ENCODE data around the gene NIFK. TPM values are rescaled to one million over a fixed set of nuclear protein-coding genes. Genes with fewer than 3 reads are reported as not detected.

The NIFK gene
- total RNA-seq, 1 donor = 42.7 TPM

DNA sequence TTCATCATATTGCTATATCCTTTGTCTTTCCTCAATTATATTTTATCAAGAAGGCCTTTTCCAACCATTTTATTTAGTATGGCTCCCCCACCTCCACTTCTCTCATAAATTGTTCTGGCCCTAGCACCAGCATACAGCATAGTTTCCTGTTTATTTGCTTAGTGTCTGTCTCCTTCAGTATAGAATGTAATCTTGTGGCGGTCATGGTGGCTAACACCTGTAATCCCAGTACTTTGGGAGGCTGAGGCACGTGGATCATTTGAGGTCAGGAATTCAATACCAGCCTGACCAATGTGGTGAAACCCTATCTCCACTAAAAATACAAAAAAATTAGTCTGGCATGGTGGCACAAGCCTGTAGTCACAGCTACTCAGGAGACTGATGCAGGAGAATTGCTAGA is 47.9 kb downstream of the NIFK start:
- no peak overlapping the region for H2AFZ ChIP-seq (ENCODE audit: low read length)
- H4K20me1 ChIP-seq (ENCODE audit: insufficient read depth, low read length) = no peaks in the 10 kb centered on the region
- H3K27ac ChIP-seq (ENCODE audit: low read depth, low read length) = no peak overlapping the region
- TF ChIP-seq CTCF (IDR thresholded peaks at IDR 0.05; ENCODE audit: extremely low read depth, low read depth, low read length) = no peak
- no peaks in the 10 kb centered on the region for H3K27me3 ChIP-seq (ENCODE audit: insufficient read depth, low read length)
- no peaks in the 10 kb centered on the region for H3K79me2 ChIP-seq (ENCODE audit: insufficient read depth, low read length)
- H3K9me3 ChIP-seq (ENCODE audit: low read depth, low read length) = no peaks in the 10 kb centered on the region
- no peak overlapping the region for H3K4me3 ChIP-seq (ENCODE audit: insufficient read depth, low read length)
- no peak overlapping the region for H3K4me2 ChIP-seq (ENCODE audit: insufficient read depth, low read length)
- H3K36me3 ChIP-seq (ENCODE audit: insufficient read depth, low read length) = no peaks in the 10 kb centered on the region
- DNase-seq (ENCODE audit: insufficient read length, low spot score, missing footprints) = no peak
- H3K4me1 ChIP-seq (ENCODE audit: insufficient read depth, low read length) = no peaks in the 10 kb centered on the region

DNA sequence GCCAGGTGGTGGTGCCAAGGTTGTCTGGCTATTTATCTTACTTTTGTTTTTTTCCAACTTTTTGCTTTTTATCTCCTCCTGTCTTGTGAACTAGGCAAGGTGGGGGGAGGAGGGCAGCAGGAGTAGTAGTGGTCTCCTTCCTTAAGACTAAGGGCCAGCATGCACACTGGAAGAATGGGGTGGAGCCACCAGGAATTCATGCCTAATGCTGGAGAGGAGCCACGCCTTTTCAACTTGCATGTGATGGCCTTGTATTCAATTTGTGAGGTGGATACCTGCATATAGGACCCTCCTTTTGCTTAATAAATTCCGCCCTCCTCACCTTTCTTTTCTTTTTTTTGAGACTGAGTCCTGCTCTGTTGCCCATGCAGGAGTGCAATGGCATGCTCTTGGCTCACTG is 49.8 kb downstream of the NIFK start:
- DNase-seq (ENCODE audit: insufficient read length, low spot score, missing footprints) = no peak
- Histone ChIP-seq H3K9me3 (ENCODE audit: low read depth, low read length) (peaks cover 6% of the 10 kb centered on the region), H3K27me3 (ENCODE audit: insufficient read depth, low read length) (no peaks in the 10 kb centered on the region), H2AFZ (ENCODE audit: low read length) (no peak overlapping the region), H3K4me2 (ENCODE audit: insufficient read depth, low read length) (no peak overlapping the region), H3K27ac (ENCODE audit: low read depth, low read length) (no peak overlapping the region), H4K20me1 (ENCODE audit: insufficient read depth, low read length) (no peaks in the 10 kb centered on the region), H3K79me2 (ENCODE audit: insufficient read depth, low read length) (no peaks in the 10 kb centered on the region), H3K36me3 (ENCODE audit: insufficient read depth, low read length) (no peaks in the 10 kb centered on the region), H3K4me1 (ENCODE audit: insufficient read depth, low read length) (no peaks in the 10 kb centered on the region), H3K4me3 (ENCODE audit: insufficient read depth, low read length) (no peak overlapping the region)
- TF ChIP-seq CTCF (IDR thresholded peaks at IDR 0.05; ENCODE audit: extremely low read depth, low read depth, low read length) = no peak

DNA sequence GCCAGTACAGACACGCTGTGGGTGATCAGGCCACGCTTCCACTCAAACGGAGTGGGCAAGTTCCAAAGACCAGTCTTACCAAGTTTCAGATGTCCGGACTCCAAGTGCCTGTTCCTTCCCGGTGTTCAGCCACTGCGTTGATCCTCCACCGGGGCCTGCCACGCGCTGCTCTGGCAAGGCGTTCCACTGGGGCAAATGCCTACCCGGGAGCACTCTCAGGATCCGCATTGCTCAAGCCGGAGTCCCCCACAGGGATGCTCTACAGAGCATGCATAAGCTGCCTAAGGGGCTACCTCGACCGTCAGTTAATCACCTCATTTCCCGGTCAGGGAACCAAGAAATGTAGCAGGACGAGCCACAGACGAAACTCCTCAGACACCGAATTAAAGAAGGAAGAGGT is 50.5 kb downstream of the NIFK start:
- H4K20me1 ChIP-seq (ENCODE audit: insufficient read depth, low read length) = no peaks in the 10 kb centered on the region
- no peak overlapping the region for H3K27ac ChIP-seq (ENCODE audit: low read depth, low read length)
- H3K9me3 ChIP-seq (ENCODE audit: low read depth, low read length) = peaks cover 8% of the 10 kb centered on the region
- no peak for TF ChIP-seq CTCF (IDR thresholded peaks at IDR 0.05; ENCODE audit: extremely low read depth, low read depth, low read length)
- H3K4me1 ChIP-seq (ENCODE audit: insufficient read depth, low read length) = no peaks in the 10 kb centered on the region
- H3K36me3 ChIP-seq (ENCODE audit: insufficient read depth, low read length) = no peaks in the 10 kb centered on the region
- no peaks in the 10 kb centered on the region for H3K27me3 ChIP-seq (ENCODE audit: insufficient read depth, low read length)
- DNase-seq (ENCODE audit: insufficient read length, low spot score, missing footprints) = no peak
- no peak overlapping the region for H3K4me3 ChIP-seq (ENCODE audit: insufficient read depth, low read length)
- H3K79me2 ChIP-seq (ENCODE audit: insufficient read depth, low read length) = no peaks in the 10 kb centered on the region
- H2AFZ ChIP-seq (ENCODE audit: low read length) = no peak overlapping the region
- no peak overlapping the region for H3K4me2 ChIP-seq (ENCODE audit: insufficient read depth, low read length)

- Histone ChIP-seq H3K79me2 (ENCODE audit: insufficient read depth, low read length) (no peaks in the 10 kb centered on the region), H3K4me1 (ENCODE audit: insufficient read depth, low read length) (no peaks in the 10 kb centered on the region), H3K9me3 (ENCODE audit: low read depth, low read length) (peaks cover 8% of the 10 kb centered on the region), H3K27ac (ENCODE audit: low read depth, low read length) (no peak overlapping the region), H3K4me2 (ENCODE audit: insufficient read depth, low read length) (no peak overlapping the region), H2AFZ (ENCODE audit: low read length) (no peak overlapping the region), H3K36me3 (ENCODE audit: insufficient read depth, low read length) (no peaks in the 10 kb centered on the region), H4K20me1 (ENCODE audit: insufficient read depth, low read length) (no peaks in the 10 kb centered on the region), H3K4me3 (ENCODE audit: insufficient read depth, low read length) (no peak overlapping the region), H3K27me3 (ENCODE audit: insufficient read depth, low read length) (no peaks in the 10 kb centered on the region)
- no peak for DNase-seq (ENCODE audit: insufficient read length, low spot score, missing footprints)
- TF ChIP-seq CTCF (IDR thresholded peaks at IDR 0.05; ENCODE audit: extremely low read depth, low read depth, low read length) = no peak
Observed at GRCh38 chr2:121682396-121683298, 54.0 kb downstream of the NIFK start.

Data from osteoblast (primary cell).